ENCODE results near the gene PREX1. TPM values are rescaled to one million over a fixed set of nuclear protein-coding genes. Genes with fewer than 3 reads are reported as not detected.

Gene PREX1
- total and polyA plus RNA-seq, 2 experiments from 2014 or later: 2.4 to 10.3 TPM

- TF ChIP-seq CTCF (conservative IDR thresholded peaks at IDR 0.05; ENCODE audit: low read depth in 2 of 2) (no peak), POLR2AphosphoS5 (IDR thresholded peaks at IDR 0.05; ENCODE audit: low read depth) (no peak), JUNB (IDR thresholded peaks at IDR 0.05; ENCODE audit: unreplicated experiment) (no peak), ETS1 (IDR thresholded peaks at IDR 0.05) (no peak), EZH2 (IDR thresholded peaks at IDR 0.05; ENCODE audit: low read depth, unreplicated experiment) (no peak)
Measured at GRCh38 chr20:48725555-48725991, 102.2 kb downstream of the PREX1 start (continued).

GRCh38 chr20:48724891-48725554 is 102.8 kb downstream of the PREX1 start:
- Histone ChIP-seq H3K9me2 (ENCODE audit: insufficient read depth) (no peaks in the 10 kb centered on the region), H2AFZ (no peak overlapping the region), H3K27ac (ENCODE audit: low read depth) (no peak overlapping the region), H3K36me3 (ENCODE audit: insufficient read depth) (no peaks in the 10 kb centered on the region), H3K27me3 (ENCODE audit: insufficient read depth) (no peaks in the 10 kb centered on the region), H3K79me2 (replicated peaks; ENCODE audit: insufficient read depth) (no peaks in the 10 kb centered on the region), H3K4me3 (no peak overlapping the region), H4K20me1 (replicated peaks; ENCODE audit: insufficient read depth) (no peaks in the 10 kb centered on the region), H3K4me2 (no peak overlapping the region), H3K4me1 (ENCODE audit: insufficient read depth) (peaks cover 5% of the 10 kb centered on the region; the same call in 1 of the 2 replicates), H3F3A (replicated peaks; ENCODE audit: low read depth) (no peaks in the 10 kb centered on the region)
- no peak for DNase-seq (ENCODE audit: low spot score)
- no peak for ATAC-seq
- Mint-ChIP-seq H3K9me3 (no peaks in the 10 kb centered on the region; the same call in 2 of the 3 replicates), H3K36me3 (ENCODE audit: low read depth) (peaks cover 9% of the 10 kb centered on the region), H3K27me3 (ENCODE audit: insufficient read depth, low read depth, poor library complexity) (peaks cover 7% of the 10 kb centered on the region), H3K27ac (no peak overlapping the region), H3K4me1 (peaks cover 22% of the 10 kb centered on the region), H3K4me3 (no peak overlapping the region)
- no peak for TF ChIP-seq JUNB (IDR thresholded peaks at IDR 0.05; ENCODE audit: unreplicated experiment)
- TF ChIP-seq EZH2phosphoT487 (IDR thresholded peaks at IDR 0.05; ENCODE audit: unreplicated experiment): no peak
- no peak for TF ChIP-seq POLR2AphosphoS5 (IDR thresholded peaks at IDR 0.05; ENCODE audit: low read depth)

GRCh38 chr20:48724382-48724781 is 103.4 kb downstream of the PREX1 start:
- Mint-ChIP-seq H3K27me3 (ENCODE audit: insufficient read depth, low read depth, poor library complexity) (peaks cover 7% of the 10 kb centered on the region), H3K9me3 (no peaks in the 10 kb centered on the region; the same call in 2 of the 3 replicates), H3K4me3 (no peak overlapping the region), H3K27ac (no peak overlapping the region), H3K4me1 (peaks cover 18% of the 10 kb centered on the region), H3K36me3 (ENCODE audit: low read depth) (peaks cover 9% of the 10 kb centered on the region)
- Histone ChIP-seq H3K27ac (ENCODE audit: low read depth) (no peak overlapping the region), H3K27me3 (ENCODE audit: insufficient read depth) (no peaks in the 10 kb centered on the region), H3K4me2 (no peak overlapping the region), H3K36me3 (ENCODE audit: insufficient read depth) (no peaks in the 10 kb centered on the region), H3F3A (replicated peaks; ENCODE audit: low read depth) (no peaks in the 10 kb centered on the region), H4K20me1 (replicated peaks; ENCODE audit: insufficient read depth) (no peaks in the 10 kb centered on the region), H3K79me2 (replicated peaks; ENCODE audit: insufficient read depth) (no peaks in the 10 kb centered on the region), H2AFZ (no peak overlapping the region), H3K9me2 (ENCODE audit: insufficient read depth) (no peaks in the 10 kb centered on the region), H3K4me1 (ENCODE audit: insufficient read depth) (peaks cover 5% of the 10 kb centered on the region; the same call in 1 of the 2 replicates), H3K4me3 (no peak overlapping the region)
- no peak for ATAC-seq
- DNase-seq (ENCODE audit: low spot score): no peak
- TF ChIP-seq CTCF (conservative IDR thresholded peaks at IDR 0.05; ENCODE audit: low read depth in 2 of 2) (no peak), ZNF462 (CRISPR knock-in tag; IDR thresholded peaks at IDR 0.05) (no peak), JUNB (IDR thresholded peaks at IDR 0.05; ENCODE audit: unreplicated experiment) (no peak)
